Measurements from ENCODE around the gene CEP152.

DNA sequence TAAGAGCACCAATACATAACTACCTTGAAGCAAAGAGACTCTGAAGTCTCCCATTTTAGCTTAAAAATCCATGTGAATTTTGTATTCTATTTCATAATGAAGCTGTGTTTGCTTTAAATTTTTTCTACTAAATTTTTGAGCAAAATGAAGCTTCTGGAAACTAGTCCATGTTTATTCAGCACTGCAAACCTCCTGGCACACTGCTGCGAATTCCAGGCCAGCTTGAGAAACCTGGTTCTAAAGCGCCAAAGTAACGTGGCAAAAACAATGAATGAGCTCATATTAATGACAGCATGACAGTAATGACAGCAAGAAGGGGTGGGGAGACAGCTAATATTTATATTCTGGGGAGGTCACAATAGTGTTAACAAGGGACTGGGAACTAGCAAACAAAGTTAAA, 25.7 kb downstream of the CEP152 start:
- TF ChIP-seq SNIP1 (IDR thresholded peaks at IDR 0.05; ENCODE audit: low read depth) (no peak), GABPA (tag; conservative IDR thresholded peaks at IDR 0.05; ENCODE audit: low read depth) (no peak), HDAC3 (IDR thresholded peaks at IDR 0.05; ENCODE audit: borderline replicate concordance, partially characterized antibody) (no peak), NFIC (IDR thresholded peaks at IDR 0.05) (no peak), SRF (CRISPR knock-in tag; IDR thresholded peaks at IDR 0.05) (no peak), RBM22 (IDR thresholded peaks at IDR 0.05; ENCODE audit: low read depth, low read length, poor library complexity, severe bottlenecking) (no peak), ZNF644 (tag; IDR thresholded peaks at IDR 0.05; ENCODE audit: low read depth) (no peak), GATAD2A (IDR thresholded peaks at IDR 0.05) (no peak)
- TF ChIP-seq, protein P1, sequence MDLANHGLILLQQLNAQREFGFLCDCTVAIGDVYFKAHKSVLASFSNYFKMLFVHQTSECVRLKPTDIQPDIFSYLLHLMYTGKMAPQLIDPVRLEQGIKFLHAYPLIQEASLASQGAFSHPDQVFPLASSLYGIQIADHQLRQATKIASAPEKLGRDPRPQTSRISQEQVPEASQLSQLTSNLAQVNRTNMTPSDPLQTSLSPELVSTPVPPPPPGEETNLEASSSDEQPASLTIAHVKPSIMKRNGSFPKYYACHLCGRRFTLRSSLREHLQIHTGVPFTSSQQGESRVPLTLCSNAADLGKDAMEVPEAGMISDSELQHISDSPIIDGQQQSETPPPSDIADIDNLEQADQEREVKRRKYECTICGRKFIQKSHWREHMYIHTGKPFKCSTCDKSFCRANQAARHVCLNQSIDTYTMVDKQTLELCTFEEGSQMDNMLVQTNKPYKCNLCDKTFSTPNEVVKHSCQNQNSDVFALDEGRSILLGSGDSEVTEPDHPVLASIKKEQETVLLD (IDR thresholded peaks at IDR 0.05) = no peak
- TF ChIP-seq, protein P2, sequence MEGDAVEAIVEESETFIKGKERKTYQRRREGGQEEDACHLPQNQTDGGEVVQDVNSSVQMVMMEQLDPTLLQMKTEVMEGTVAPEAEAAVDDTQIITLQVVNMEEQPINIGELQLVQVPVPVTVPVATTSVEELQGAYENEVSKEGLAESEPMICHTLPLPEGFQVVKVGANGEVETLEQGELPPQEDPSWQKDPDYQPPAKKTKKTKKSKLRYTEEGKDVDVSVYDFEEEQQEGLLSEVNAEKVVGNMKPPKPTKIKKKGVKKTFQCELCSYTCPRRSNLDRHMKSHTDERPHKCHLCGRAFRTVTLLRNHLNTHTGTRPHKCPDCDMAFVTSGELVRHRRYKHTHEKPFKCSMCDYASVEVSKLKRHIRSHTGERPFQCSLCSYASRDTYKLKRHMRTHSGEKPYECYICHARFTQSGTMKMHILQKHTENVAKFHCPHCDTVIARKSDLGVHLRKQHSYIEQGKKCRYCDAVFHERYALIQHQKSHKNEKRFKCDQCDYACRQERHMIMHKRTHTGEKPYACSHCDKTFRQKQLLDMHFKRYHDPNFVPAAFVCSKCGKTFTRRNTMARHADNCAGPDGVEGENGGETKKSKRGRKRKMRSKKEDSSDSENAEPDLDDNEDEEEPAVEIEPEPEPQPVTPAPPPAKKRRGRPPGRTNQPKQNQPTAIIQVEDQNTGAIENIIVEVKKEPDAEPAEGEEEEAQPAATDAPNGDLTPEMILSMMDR (IDR thresholded peaks at IDR 0.05 in 2 of 3, conservative IDR thresholded peaks at IDR 0.05 in 1 of 3; ENCODE audit: insufficient read depth in 2 of 3, low read depth in 1 of 3, low read length in 3 of 3) = no peak
- TF ChIP-seq, protein P3, sequence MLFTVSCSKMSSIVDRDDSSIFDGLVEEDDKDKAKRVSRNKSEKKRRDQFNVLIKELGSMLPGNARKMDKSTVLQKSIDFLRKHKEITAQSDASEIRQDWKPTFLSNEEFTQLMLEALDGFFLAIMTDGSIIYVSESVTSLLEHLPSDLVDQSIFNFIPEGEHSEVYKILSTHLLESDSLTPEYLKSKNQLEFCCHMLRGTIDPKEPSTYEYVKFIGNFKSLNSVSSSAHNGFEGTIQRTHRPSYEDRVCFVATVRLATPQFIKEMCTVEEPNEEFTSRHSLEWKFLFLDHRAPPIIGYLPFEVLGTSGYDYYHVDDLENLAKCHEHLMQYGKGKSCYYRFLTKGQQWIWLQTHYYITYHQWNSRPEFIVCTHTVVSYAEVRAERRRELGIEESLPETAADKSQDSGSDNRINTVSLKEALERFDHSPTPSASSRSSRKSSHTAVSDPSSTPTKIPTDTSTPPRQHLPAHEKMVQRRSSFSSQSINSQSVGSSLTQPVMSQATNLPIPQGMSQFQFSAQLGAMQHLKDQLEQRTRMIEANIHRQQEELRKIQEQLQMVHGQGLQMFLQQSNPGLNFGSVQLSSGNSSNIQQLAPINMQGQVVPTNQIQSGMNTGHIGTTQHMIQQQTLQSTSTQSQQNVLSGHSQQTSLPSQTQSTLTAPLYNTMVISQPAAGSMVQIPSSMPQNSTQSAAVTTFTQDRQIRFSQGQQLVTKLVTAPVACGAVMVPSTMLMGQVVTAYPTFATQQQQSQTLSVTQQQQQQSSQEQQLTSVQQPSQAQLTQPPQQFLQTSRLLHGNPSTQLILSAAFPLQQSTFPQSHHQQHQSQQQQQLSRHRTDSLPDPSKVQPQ (CRISPR knock-in tag; IDR thresholded peaks at IDR 0.05; ENCODE audit: borderline replicate concordance) = no peak
- TF ChIP-seq, protein P4, sequence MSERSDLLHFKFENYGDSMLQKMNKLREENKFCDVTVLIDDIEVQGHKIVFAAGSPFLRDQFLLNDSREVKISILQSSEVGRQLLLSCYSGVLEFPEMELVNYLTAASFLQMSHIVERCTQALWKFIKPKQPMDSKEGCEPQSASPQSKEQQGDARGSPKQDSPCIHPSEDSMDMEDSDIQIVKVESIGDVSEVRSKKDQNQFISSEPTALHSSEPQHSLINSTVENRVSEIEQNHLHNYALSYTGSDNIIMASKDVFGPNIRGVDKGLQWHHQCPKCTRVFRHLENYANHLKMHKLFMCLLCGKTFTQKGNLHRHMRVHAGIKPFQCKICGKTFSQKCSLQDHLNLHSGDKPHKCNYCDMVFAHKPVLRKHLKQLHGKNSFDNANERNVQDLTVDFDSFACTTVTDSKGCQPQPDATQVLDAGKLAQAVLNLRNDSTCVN (CRISPR knock-in tag; IDR thresholded peaks at IDR 0.05) = no peak
- TF ChIP-seq, protein P5, sequence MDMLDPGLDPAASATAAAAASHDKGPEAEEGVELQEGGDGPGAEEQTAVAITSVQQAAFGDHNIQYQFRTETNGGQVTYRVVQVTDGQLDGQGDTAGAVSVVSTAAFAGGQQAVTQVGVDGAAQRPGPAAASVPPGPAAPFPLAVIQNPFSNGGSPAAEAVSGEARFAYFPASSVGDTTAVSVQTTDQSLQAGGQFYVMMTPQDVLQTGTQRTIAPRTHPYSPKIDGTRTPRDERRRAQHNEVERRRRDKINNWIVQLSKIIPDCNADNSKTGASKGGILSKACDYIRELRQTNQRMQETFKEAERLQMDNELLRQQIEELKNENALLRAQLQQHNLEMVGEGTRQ (CRISPR knock-in tag; IDR thresholded peaks at IDR 0.05) = no peak
